H1 (cell line): ENCODE data around the gene MBD5. TPM values are rescaled to one million over a fixed set of nuclear protein-coding genes. Genes with fewer than 3 reads are reported as not detected.

Source experiments
- CTCF ChIA-PET: fragments of 300-600 bp; sonication (Branson Sonifier 250); formaldehyde crosslinking; loops from one replicate; lab custom pipeline; 2021; ENCODE audit not compliant: partially characterized antibody; lab: Charles Lee
- POLR2A ChIA-PET: fragments of 300-600 bp; sonication (Branson Sonifier 250); formaldehyde crosslinking; loops from one replicate; lab custom pipeline; 2021; ENCODE audit warnings: inconsistent platforms; ENCODE audit not compliant: partially characterized antibody; lab: Charles Lee
- DNase-seq, 2 experiments: peaks; one replicate each; pipeline versions ENCODE4 v3.0.0 to v3.0.0-alpha.2; 2010 to 2022; ENCODE audit warnings: low spot score in 2 of 2, low read depth in 1 of 2, mixed read lengths in 1 of 2
- FAIRE-seq: peaks from 2 replicates; lab custom pipeline; 2011; peaks lifted over from hg19 to GRCh38; lab: Jason Lieb, UNC
- H2AFZ ChIP-seq: 2 replicates; pipeline ENCODE4 v1.8.1; 2012; ENCODE audit warnings: low read length, inconsistent platforms
- H2AK5ac ChIP-seq: 2 replicates; pipeline ENCODE4 v1.6.1; 2013; ENCODE audit warnings: low read depth, low read length
- H2BK120ac ChIP-seq: replicated peaks from 2 replicates; pipeline ENCODE3; 2013; ENCODE audit warnings: low read depth, low read length, inconsistent platforms
- H2BK12ac ChIP-seq: 2 replicates; pipeline ENCODE4 v1.6.1; 2013; ENCODE audit warnings: low read depth, low read length
- H2BK15ac ChIP-seq: 2 replicates; pipeline ENCODE4 v1.6.1; 2013; ENCODE audit warnings: low read length
- H2BK20ac ChIP-seq: 2 replicates; pipeline ENCODE4 v1.6.1; 2013; ENCODE audit warnings: low read length
- H2BK5ac ChIP-seq: 2 replicates; pipeline ENCODE4 v1.6.1; 2013; ENCODE audit warnings: low read depth, low read length
- H3K14ac ChIP-seq: 2 replicates; pipeline ENCODE4 v1.6.1; 2013; ENCODE audit warnings: inconsistent platforms; ENCODE audit not compliant: insufficient read length
- H3K18ac ChIP-seq: 2 replicates; pipeline ENCODE4 v1.6.1; 2013; ENCODE audit warnings: low read length; ENCODE audit errors: extremely low read depth
- H3K23ac ChIP-seq: 2 replicates; pipeline ENCODE4 v1.6.1; 2013; ENCODE audit warnings: inconsistent platforms; ENCODE audit not compliant: insufficient read length
- H3K23me2 ChIP-seq: 2 replicates; pipeline ENCODE4 v1.6.1; 2013; ENCODE audit warnings: low read depth, low read length
- H3K27ac ChIP-seq: 2 replicates; pipeline ENCODE4 v1.6.1; 2011; ENCODE audit warnings: low read depth, low read length, inconsistent platforms
- H3K27me3 ChIP-seq, 4 experiments: replicated peaks in 1 of 4; 1 replicate in 1 of 4; 2 replicates in 3 of 4; pipeline versions ENCODE4 v1.6.1 to v1.8.1; 2011 to 2013; ENCODE audit warnings: low read length in 3 of 4, mild to moderate bottlenecking in 3 of 4, inconsistent platforms in 2 of 4, mixed read lengths in 2 of 4, moderate library complexity in 1 of 4; ENCODE audit not compliant: control insufficient read depth in 3 of 4, insufficient read depth in 3 of 4; ENCODE audit errors: extremely low read depth in 1 of 4
- H3K36me3 ChIP-seq, 4 experiments: 2 replicates each; pipeline versions ENCODE4 v1.6.1 to v1.8.1; 2011 to 2013; ENCODE audit warnings: mild to moderate bottlenecking in 4 of 4, low read length in 3 of 4, moderate library complexity in 2 of 4, control low read depth in 1 of 4, inconsistent platforms in 1 of 4; ENCODE audit not compliant: insufficient read depth in 4 of 4, control insufficient read depth in 2 of 4
- H3K4ac ChIP-seq: replicated peaks from 2 replicates; pipeline ENCODE3; 2013; ENCODE audit warnings: low read length, low read depth, mixed read lengths, inconsistent platforms; ENCODE audit not compliant: insufficient read length
- H3K4me1 ChIP-seq, 4 experiments: replicated peaks in 1 of 4; 1 replicate in 1 of 4; 2 replicates in 3 of 4; pipeline versions ENCODE4 v1.6.1 to v1.8.1; 2011 to 2013; ENCODE audit warnings: low read length in 3 of 4, inconsistent platforms in 2 of 4, mixed read lengths in 1 of 4; ENCODE audit not compliant: insufficient read depth in 4 of 4, control insufficient read depth in 3 of 4
- H3K4me2 ChIP-seq, 2 experiments: 2 replicates each; pipeline versions ENCODE4 v1.6.1 to v1.8.1; 2011 to 2013; ENCODE audit warnings: low read depth in 2 of 2, low read length in 2 of 2, control low read depth in 1 of 2, inconsistent platforms in 1 of 2, mild to moderate bottlenecking in 1 of 2; ENCODE audit not compliant: insufficient read depth in 1 of 2
- H3K4me3 ChIP-seq, 4 experiments: fragments of 200-600, 300-600 bp in 1 of 4; sonication (generic), shearing (Covaris generic), sonication (Bioruptor Twin) in 1 of 4; 2 replicates each; pipeline versions ENCODE4 v1.5.1 to v1.8.1; 2011 to 2016; ENCODE audit warnings: low read length in 4 of 4, low read depth in 3 of 4, control low read depth in 2 of 4, inconsistent platforms in 2 of 4, mild to moderate bottlenecking in 2 of 4, mixed read lengths in 1 of 4, moderate library complexity in 1 of 4; ENCODE audit not compliant: insufficient read depth in 2 of 4; ENCODE audit errors: extremely low read depth in 1 of 4
- H3K56ac ChIP-seq: replicated peaks from 2 replicates; pipeline ENCODE3; 2013; ENCODE audit warnings: low read depth, mild to moderate bottlenecking, mixed read lengths, low read length, inconsistent platforms; ENCODE audit not compliant: insufficient read length
- H3K79me1 ChIP-seq: 2 replicates; pipeline ENCODE4 v1.6.1; 2013; ENCODE audit warnings: low read depth, low read length, control low read depth
- H3K79me2 ChIP-seq, 2 experiments: 2 replicates each; pipeline versions ENCODE4 v1.6.1 to v1.8.1; 2012 to 2013; ENCODE audit warnings: low read length in 2 of 2, mild to moderate bottlenecking in 2 of 2, inconsistent platforms in 1 of 2; ENCODE audit not compliant: insufficient read depth in 2 of 2, control insufficient read depth in 1 of 2
- H3K9ac ChIP-seq, 4 experiments: replicated peaks in 1 of 4; 1 replicate in 1 of 4; 2 replicates in 3 of 4; pipeline versions ENCODE4 v1.6.1 to v1.8.1; 2011 to 2013; ENCODE audit warnings: low read depth in 3 of 4, low read length in 3 of 4, control low read depth in 2 of 4, mild to moderate bottlenecking in 2 of 4, moderate library complexity in 2 of 4, inconsistent platforms in 1 of 4; ENCODE audit errors: extremely low read depth in 1 of 4
- H3K9me3 ChIP-seq, 2 experiments: 2 replicates each; pipeline versions ENCODE4 v1.6.1 to v1.8.1; 2012 to 2013; ENCODE audit warnings: mild to moderate bottlenecking in 2 of 2, moderate library complexity in 2 of 2, control low read depth in 1 of 2, inconsistent platforms in 1 of 2, low read depth in 1 of 2, low read length in 1 of 2, mixed read lengths in 1 of 2; ENCODE audit not compliant: insufficient read depth in 2 of 2
- H4K20me1 ChIP-seq, 2 experiments: replicated peaks in 1 of 2; 2 replicates each; pipeline versions ENCODE3 to v1.8.1; 2011 to 2013; ENCODE audit warnings: inconsistent platforms in 2 of 2, low read length in 2 of 2, mild to moderate bottlenecking in 1 of 2; ENCODE audit not compliant: insufficient read depth in 2 of 2, control insufficient read depth in 1 of 2
- H4K5ac ChIP-seq: 2 replicates; pipeline ENCODE4 v1.6.1; 2013; ENCODE audit warnings: low read length, low read depth, mixed read lengths, inconsistent platforms; ENCODE audit not compliant: insufficient read length
- H4K8ac ChIP-seq: 2 replicates; pipeline ENCODE4 v1.8.0; 2013; ENCODE audit warnings: mild to moderate bottlenecking, moderate library complexity, low read length, inconsistent platforms; ENCODE audit not compliant: insufficient read depth; ENCODE audit errors: extremely low read depth
- H4K91ac ChIP-seq: replicated peaks from 2 replicates; pipeline ENCODE3; 2013; ENCODE audit warnings: low read length, mixed read lengths, inconsistent platforms; ENCODE audit not compliant: insufficient read length
- BCL11A ChIP-seq, 2 experiments: IDR thresholded peaks; one replicate each; pipeline ENCODE4 v1.6.1; 2011; ENCODE audit warnings: low read depth in 2 of 2, low read length in 2 of 2, mild to moderate bottlenecking in 2 of 2
- RAD21 ChIP-seq, 2 experiments: IDR thresholded peaks in 1 of 2; conservative IDR thresholded peaks in 1 of 2; 2 replicates each; pipeline ENCODE4 v1.6.1; 2011; ENCODE audit warnings: low read depth in 2 of 2, low read length in 2 of 2, improper control_type of control experiment in 1 of 2, inconsistent platforms in 1 of 2, mild to moderate bottlenecking in 1 of 2, moderate library complexity in 1 of 2
- SUZ12 ChIP-seq: fragments of 200-600 bp; sonication (generic); IDR thresholded peaks from 2 replicates; pipeline ENCODE4 v1.6.1; 2012; ENCODE audit warnings: mild to moderate bottlenecking, inconsistent platforms, low read length, moderate library complexity, mixed read lengths
- TBP ChIP-seq: IDR thresholded peaks from 2 replicates; pipeline ENCODE4 v1.6.1; 2011; ENCODE audit warnings: low read depth, low read length, improper control_type of control experiment
- WGBS, 2 experiments: shearing (Covaris generic) in 1 of 2; methylation state at CpG; one replicate each; pipeline versions ENCODE4 v1.1.6 to v1.1.7; 2013 to 2015; ENCODE audit warnings: low lambda C conversion rate in 2 of 2, mixed read lengths in 2 of 2, inconsistent platforms in 1 of 2, low coverage in 1 of 2, missing lambda C conversion rate in 1 of 2; ENCODE audit not compliant: insufficient replicate concordance in 2 of 2, insufficient coverage in 1 of 2, insufficient read length in 1 of 2; ENCODE audit errors: extremely low coverage in 1 of 2, missing lambda C conversion rate in 1 of 2; 5-methylcytosine and 5-hydroxymethylcytosine counted together
- polyA plus RNA-seq, 7 experiments: library from polyadenylated mRNA; depleted of rRNA in 3 of 7; stranded (reverse) in 5 of 7; unstranded in 2 of 7; fragments of >200 nt in 5 of 7; fragments of 200-250 nt in 2 of 7; gene quantifications; 1 replicate in 5 of 7; 2 replicates in 1 of 7; 4 replicates in 1 of 7; pipeline versions ENCODE4 v1.2.1 to v1.2.3, GENCODE V29; 2011 to 2013; ENCODE audit warnings: missing spikeins in 2 of 7, mixed read lengths in 2 of 7
- total RNA-seq: library from RNA; stranded (reverse); fragmentation: NEBNext Ultra II Directional; extraction: Animal tissue kit (Norgen Biotek cat#: 25700); gene quantifications from 2 replicates; pipeline ENCODE4 v1.2.1, GENCODE V29; 2021
- TF ChIP-seq, protein P1 (sequence below), 3 experiments: IDR thresholded peaks; 1 replicate in 2 of 3; 2 replicates in 1 of 3; pipeline versions ENCODE4 v1.5.1 to v1.6.1; 2011; ENCODE audit warnings: low read length in 3 of 3, mild to moderate bottlenecking in 3 of 3, inconsistent platforms in 2 of 3, low read depth in 1 of 3, moderate library complexity in 1 of 3; ENCODE audit not compliant: insufficient read depth in 1 of 3; ENCODE audit errors: control extremely low read depth in 1 of 3

The MBD5 gene
- total and polyA plus RNA-seq, 2 of the 8 experiments (the other 6 are each of a cell fraction or from before 2014, with no cell fraction given): 9.7 to 29.4 TPM

DNA sequence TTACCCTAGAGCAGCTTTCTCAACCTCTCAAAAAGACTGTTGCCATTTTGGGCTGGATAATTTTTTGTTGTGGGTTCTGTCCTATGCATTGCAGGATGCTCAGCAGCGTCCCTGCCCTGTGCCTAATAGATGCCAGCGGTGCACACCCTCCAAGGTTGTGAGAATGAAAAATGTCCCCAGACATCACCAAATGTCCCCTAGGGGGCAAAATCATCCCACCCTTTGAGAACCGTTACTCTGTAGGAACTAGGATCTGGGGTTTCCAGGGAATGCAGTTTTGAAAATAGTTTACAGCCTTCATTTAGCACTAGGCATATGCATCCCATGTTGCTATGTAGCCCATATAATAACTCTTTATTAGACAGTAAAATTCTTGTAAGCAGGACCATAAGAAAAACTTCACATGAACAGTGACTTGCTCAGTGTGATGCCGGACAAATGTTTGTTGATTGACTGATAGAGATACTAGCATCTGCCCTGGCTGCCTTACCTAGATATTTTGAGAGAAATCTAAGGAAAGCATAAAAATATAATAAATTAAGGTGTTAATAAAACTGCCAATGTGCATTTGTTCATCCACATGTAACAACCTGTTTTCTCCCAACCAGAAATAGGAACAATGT is 544.5 kb downstream of the MBD5 start:
- no peaks in the 10 kb centered on the region for H3K79me2 ChIP-seq
- no peak overlapping the region for H3K14ac ChIP-seq
- H3K79me1 ChIP-seq: no peaks in the 10 kb centered on the region
- H3K4me2 ChIP-seq: no peak overlapping the region
- POLR2A ChIA-PET: no interaction called here
- no peak overlapping the region for H2BK15ac ChIP-seq
- no peak overlapping the region for H3K56ac ChIP-seq
- no peaks in the 10 kb centered on the region for H3K4me1 ChIP-seq
- no peak overlapping the region for H3K18ac ChIP-seq
- no peak overlapping the region for H2BK120ac ChIP-seq
- H3K23me2 ChIP-seq: no peaks in the 10 kb centered on the region
- H3K9me3 ChIP-seq: no peaks in the 10 kb centered on the region
- no peak overlapping the region for H3K27ac ChIP-seq
- no peak overlapping the region for H3K4me3 ChIP-seq
- H4K20me1 ChIP-seq: no peaks in the 10 kb centered on the region
- no peak for DNase-seq
- TF ChIP-seq RAD21 (IDR thresholded peaks at IDR 0.05 in 1 of 2, conservative IDR thresholded peaks at IDR 0.05 in 1 of 2; ENCODE audit: low read depth in 2 of 2, low read length in 2 of 2) (peak; percentile 78 to 81), SUZ12 (no peak), BCL11A (IDR thresholded peaks at IDR 0.05; ENCODE audit: low read depth in 2 of 2, low read length in 2 of 2) (no peak), TBP (no peak)
- TF ChIP-seq, protein P1, sequence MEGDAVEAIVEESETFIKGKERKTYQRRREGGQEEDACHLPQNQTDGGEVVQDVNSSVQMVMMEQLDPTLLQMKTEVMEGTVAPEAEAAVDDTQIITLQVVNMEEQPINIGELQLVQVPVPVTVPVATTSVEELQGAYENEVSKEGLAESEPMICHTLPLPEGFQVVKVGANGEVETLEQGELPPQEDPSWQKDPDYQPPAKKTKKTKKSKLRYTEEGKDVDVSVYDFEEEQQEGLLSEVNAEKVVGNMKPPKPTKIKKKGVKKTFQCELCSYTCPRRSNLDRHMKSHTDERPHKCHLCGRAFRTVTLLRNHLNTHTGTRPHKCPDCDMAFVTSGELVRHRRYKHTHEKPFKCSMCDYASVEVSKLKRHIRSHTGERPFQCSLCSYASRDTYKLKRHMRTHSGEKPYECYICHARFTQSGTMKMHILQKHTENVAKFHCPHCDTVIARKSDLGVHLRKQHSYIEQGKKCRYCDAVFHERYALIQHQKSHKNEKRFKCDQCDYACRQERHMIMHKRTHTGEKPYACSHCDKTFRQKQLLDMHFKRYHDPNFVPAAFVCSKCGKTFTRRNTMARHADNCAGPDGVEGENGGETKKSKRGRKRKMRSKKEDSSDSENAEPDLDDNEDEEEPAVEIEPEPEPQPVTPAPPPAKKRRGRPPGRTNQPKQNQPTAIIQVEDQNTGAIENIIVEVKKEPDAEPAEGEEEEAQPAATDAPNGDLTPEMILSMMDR (IDR thresholded peaks at IDR 0.05; ENCODE audit: control extremely low read depth in 1 of 3, insufficient read depth in 1 of 3, low read depth in 1 of 3, low read length in 3 of 3): peak; percentile 3 to 51 (median 48)
- TF ChIP-seq, all 59 proteins: peak for 2
- Histone ChIP-seq H2BK5ac (no peak overlapping the region), H2AFZ (no peak overlapping the region), H4K91ac (no peak overlapping the region), H3K36me3 (no peaks in the 10 kb centered on the region), H3K4ac (no peak overlapping the region), H3K27me3 (no peaks in the 10 kb centered on the region), H2BK12ac (no peak overlapping the region), H2AK5ac (no peak overlapping the region), H3K23ac (no peak overlapping the region), H3K9ac (no peak overlapping the region), H4K5ac (no peak overlapping the region), H2BK20ac (no peak overlapping the region), H4K8ac (no peak overlapping the region)
- WGBS, 2 experiments: 80% methylated on average over 4 of the region's 4 CpGs; no CpG with 5 or more reads in 1 of the 2 experiments
- no peak for FAIRE-seq
- CTCF ChIA-PET: interaction anchor here (0.6 to 1.7 kb wide), 10 partner anchors 19 to 451 kb away, joined by 3 to 6 read pairs (median 3); no protein-coding TSS in a partner anchor
